LNCaP clone FGC (cell line): ENCODE results near the gene OR4N5.
"Not testable (repeated sequence)": the region's sequence is repeated elsewhere in the genome, so short reads cannot be mapped to it uniquely, and the experiment has no call there.

Source experiments
- DNase-seq: peaks from one replicate; pipeline ENCODE4 v3.0.0-alpha.2; 2011; ENCODE audit warnings: low read depth
- H3K4me3 ChIP-seq: 2 replicates; pipeline ENCODE4 v1.5.1; 2011; ENCODE audit warnings: mild to moderate bottlenecking, low read depth, low read length, control low read depth
- CTCF ChIP-seq: IDR thresholded peaks from 2 replicates; pipeline ENCODE4 v1.5.1; 2012; ENCODE audit warnings: mild to moderate bottlenecking; ENCODE audit not compliant: control insufficient read depth, insufficient read depth; ENCODE audit errors: extremely low read depth

The OR4N5 gene

DNA sequence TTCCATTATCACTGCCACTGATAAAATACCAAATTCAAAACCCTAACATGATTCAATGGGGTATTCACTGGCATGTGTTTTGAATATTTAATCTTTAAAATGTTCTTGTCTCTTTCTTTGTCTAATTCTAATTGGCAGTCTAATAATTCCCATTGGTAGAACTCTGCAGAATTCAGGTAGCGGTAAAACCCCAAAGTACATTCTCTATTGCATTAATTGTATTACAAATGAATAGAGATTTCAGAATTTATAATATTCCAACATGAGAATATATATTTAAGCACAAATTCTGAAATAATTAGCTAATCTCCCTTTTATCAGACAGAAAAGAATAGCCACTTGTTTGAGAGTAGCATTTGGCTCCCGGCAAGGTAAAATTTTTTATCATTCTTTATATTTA, at the start of gene OR4N5:
Gene OR4N5 (plus strand): TSS at position 301 of the 400 bp plus-strand sequence. CDS start 4,916 bp downstream, outside the sequence.
- TF ChIP-seq CTCF, result no peak
- no peak for DNase-seq
- H3K4me3 ChIP-seq, result no peak within 1 kb of the TSS

- TF ChIP-seq CTCF, result no peak
- no peak for DNase-seq
- no peak overlapping the region for H3K4me3 ChIP-seq
Observed at GRCh38 chr14:20092050-20092449, 46.6 kb upstream of the OR4N5 start.

DNA sequence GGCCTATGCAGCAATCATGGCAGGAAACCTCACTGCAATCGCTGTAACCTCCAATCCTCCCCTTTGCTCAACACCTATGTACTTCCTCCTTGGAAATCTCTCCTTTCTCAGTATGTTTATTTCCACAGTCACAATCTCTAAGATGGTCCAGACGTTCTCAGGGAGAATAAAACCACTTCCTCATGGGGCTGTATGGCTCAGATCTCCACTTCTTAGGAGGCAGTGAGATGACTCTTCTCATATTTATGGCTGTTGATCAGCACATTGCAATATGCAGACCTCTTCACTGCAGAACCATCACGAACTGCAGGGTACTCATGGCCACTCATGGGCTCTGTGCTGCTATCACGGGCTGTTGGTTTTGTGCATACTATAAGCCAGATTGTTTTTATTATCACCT, 45.2 kb upstream of the OR4N5 start:
- no peak for TF ChIP-seq CTCF
- H3K4me3 ChIP-seq, result no peak overlapping the region
- DNase-seq, result no peak

DNA sequence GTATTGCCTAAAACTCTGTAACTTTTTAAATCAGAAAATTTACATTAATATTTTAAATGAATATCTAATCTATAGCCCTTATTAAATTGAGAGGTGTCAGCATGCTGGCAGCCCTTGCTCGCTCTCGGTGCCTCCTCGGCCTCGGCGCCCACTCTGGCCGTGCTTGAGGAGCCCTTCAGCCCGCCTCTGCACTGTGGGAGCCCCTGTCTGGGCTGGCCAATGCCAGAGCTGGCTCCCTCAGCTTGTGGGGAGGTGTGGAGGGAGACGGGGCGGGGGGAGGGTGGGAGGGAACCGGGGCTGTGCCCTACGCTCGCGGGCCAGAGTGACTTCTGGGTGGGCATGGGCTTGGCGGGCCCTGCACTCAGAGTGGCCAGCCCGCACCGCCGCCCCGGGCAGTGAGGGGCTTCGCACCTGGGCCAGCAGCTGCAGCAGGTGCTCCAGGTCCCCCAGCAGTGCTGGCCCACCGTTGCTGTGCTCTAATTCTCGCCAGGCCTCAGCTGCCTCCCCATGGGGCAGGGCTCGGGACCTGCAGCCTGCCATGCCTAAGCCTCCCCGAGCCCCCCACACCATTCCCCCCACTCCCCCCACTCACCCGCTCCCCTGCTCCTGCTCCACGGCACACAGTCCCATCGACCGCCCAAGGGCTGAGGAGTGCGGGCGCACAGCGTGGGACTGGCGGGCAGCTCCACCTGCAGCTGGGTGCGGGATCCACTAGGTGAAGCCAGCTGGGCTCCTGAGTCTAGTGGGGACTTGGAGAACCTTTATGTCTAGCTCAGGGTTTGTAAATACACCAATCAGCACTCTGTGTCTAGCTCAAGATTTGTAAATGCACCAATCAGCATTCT, 39.5 kb upstream of the OR4N5 start:
- H3K4me3 ChIP-seq, DNase-seq: not testable (repeated sequence)

- no peak within 1 kb of the TSS for H3K4me3 ChIP-seq
- DNase-seq, result no peak
- no peak for TF ChIP-seq CTCF
Observed at GRCh38 chr14:20110438-20110837, 28.2 kb upstream of the OR4N5 start, which contains the start of gene OR4K17. Gene OR4K17, plus strand, starts transcription at chr14:20110739. Its CDS starts 6,761 bp downstream, at chr14:20117500.

GRCh38 chr14:20112321-20112720, 26.3 kb upstream of the OR4N5 start:
- no peak for TF ChIP-seq CTCF

DNA sequence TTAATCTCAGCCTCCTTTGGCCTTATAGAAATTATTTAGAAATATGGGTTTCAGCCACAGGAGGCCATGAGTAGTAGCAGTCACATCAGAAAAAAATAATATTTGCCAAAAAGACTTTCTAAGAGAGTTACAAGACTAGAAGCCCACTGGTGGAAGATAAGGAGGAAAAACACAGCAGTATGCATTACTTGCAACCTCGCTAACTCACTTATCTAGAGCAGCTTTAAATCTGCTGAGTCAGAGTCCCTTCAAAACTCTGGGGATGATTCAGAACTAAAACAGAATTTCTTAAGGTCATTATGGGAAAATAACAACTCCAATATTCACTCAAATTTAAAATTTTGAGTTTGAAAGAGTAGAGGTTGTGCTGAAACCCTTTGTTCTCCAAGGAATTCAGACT, 21.9 kb upstream of the OR4N5 start:
- TF ChIP-seq CTCF, result no peak
- no peak for DNase-seq
- H3K4me3 ChIP-seq, result no peak overlapping the region

More at GRCh38 chr14:20112321-20112720, 26.3 kb upstream of the OR4N5 start:
- DNase-seq, result no peak
- no peak overlapping the region for H3K4me3 ChIP-seq
